GM21619 (cell line): Measurements from ENCODE around the gene RPLP2.

Source experiments
- ATAC-seq: cut with Tn5 transposase; IDR thresholded peaks from one replicate; pipeline ENCODE4 v1.9.1; 2021; ENCODE audit not compliant: unreplicated experiment

The RPLP2 gene

DNA sequence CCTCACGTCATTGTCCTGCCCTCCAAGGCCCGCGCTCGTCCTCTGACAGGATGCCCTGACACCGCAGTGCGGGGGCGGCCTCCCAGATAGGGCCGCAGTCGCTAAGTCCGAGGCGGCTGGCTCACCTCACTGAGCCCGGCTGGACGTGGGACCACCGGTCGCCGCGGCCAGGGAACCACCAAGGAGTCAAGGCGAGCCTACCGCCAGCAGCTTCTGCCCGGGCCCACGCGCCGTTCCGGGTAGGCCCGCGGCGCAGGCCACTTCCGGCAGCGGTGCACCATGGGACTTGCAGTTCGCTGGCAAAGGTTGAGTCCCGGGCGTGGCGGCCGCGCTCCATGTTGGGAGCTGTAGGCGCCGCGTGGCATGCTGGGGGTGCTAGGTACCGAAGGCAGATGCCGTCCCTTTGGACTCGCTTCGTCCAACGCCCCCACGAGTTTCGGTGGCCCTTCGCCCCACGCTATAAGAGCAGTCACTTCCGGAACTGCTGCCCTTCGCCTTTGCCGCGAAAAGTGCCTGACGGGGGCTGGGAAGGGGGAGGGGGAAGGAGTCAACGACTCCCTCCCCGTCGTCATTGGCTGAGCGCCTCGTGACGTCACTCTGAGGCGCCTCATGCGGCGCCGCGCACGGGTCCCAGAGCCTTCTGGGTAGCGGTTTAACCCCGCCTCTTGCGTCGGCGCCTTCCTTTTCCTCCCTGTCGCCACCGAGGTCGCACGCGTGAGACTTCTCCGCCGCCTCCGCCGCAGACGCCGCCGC, at the start of gene RPLP2:
Gene RPLP2 (plus strand): TSS at position 681 of the 753 bp plus-strand sequence. CDS start 268 bp downstream, outside the sequence.
- peak; percentile 71 for ATAC-seq

DNA sequence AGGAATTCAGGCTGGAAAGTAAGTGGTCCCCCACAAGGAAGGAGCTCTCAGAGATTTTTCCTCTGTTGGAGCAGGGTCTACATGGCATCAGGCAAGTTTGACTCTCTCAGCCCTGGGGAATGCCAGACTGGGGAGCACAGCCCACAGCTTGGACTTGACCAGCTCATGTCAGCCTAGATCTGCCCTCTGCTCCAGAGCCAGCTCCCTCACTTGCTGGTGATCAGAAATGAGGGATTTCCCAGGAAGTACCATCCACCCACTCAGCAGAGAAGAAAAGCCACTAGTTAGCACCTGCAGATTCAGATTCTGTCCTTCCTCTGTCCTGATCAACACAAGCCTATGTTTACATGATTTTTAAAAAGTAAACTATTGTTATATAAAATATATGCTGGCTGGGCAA, 49.5 kb upstream of the RPLP2 start:
- no peak for ATAC-seq

- ATAC-seq, result no peak
Measured at GRCh38 chr11:761526-762108, 48.1 kb upstream of the RPLP2 start.

DNA sequence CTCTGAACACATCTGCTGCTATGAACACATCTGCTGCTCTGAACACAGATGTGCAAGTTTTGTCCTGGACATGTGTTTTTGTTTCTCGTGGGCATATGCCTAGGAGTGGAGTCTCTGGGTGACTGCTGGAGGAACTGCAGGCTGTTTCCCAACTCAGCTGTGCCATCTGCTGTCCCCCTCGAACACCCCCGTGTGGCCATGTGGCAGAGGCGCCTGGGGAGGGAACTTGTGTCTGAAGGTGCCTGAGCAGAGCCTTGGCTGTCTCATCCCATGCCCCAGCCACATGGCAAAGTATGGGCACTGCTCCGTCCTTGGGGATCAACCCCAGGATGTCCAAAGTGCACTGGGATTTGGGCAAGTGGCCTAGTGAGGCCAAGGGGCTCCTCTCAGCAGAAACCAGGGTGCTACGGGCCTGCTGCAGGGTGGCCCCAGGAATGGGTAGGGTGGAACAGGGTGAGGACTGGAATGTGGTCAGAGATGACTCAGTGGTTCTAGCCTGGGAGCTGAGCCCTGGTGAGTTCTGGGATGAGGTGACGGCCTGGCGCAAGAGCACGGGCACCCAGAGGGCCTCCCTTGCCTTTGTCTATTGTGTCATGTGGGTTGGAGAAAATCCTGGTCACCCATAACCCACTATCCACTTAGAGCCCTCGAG, 47.2 kb upstream of the RPLP2 start:
- ATAC-seq, result no peak

DNA sequence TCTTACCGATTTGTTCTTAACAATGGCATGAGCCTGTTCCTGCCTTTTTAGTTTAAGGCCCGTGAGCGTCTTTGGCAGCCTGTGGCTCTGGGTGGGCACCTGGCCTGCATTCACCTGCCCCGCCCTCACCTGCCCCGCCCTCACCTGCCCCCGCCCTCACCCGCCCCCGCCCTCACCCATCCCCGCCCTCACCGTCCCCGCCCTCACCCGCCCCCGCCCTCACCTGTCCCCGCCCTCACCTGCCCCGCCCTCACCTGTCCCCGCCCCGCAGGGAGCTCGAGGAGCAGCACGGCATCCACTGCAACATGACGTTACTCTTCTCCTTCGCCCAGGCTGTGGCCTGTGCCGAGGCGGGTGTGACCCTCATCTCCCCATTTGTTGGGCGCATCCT, 46.7 kb upstream of the RPLP2 start:
- ATAC-seq, result no peak

DNA sequence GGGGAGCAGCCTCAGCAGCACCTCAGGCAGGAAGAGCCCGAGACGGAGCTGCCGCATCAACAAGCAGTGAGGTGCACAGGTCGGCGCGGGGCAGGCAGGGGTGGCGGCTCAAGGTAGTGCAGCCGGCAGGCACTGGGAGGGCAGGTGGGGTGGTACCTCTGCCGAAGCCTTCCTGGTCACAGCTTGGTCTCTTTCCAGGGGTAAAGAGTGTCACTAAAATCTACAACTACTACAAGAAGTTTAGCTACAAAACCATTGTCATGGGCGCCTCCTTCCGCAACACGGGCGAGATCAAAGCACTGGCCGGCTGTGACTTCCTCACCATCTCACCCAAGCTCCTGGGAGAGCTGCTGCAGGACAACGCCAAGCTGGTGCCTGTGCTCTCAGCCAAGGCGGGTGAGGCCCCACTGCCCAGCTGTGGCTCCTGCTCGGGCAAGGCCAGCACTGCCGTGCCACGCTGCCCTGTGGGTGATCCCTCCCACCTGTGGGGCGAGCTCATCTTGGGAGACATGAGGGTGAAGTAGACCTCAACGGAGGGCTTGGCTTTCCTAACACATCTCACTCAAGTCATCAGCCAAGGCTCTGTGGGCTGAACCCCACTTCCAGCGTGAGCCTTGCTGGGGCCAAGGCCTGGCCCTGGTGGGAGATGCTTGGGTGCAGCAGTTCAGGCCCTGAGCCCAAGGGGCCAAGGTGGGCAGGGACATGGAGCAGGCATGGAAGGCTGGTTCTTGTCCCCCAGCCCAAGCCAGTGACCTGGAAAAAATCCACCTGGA, 46.0 kb upstream of the RPLP2 start:
- no peak for ATAC-seq

- no peak for ATAC-seq
Measured at GRCh38 chr11:764322-765024, 45.3 kb upstream of the RPLP2 start.

- no peak for ATAC-seq
Measured at GRCh38 chr11:765025-765801, 44.6 kb upstream of the RPLP2 start.

- no peak for ATAC-seq
Measured at GRCh38 chr11:765802-766091, 44.0 kb upstream of the RPLP2 start.

GRCh38 chr11:766106-766935, 43.4 kb upstream of the RPLP2 start:
- ATAC-seq, result no peak

- no peak for ATAC-seq
Measured at GRCh38 chr11:766936-767210, 42.9 kb upstream of the RPLP2 start.

DNA sequence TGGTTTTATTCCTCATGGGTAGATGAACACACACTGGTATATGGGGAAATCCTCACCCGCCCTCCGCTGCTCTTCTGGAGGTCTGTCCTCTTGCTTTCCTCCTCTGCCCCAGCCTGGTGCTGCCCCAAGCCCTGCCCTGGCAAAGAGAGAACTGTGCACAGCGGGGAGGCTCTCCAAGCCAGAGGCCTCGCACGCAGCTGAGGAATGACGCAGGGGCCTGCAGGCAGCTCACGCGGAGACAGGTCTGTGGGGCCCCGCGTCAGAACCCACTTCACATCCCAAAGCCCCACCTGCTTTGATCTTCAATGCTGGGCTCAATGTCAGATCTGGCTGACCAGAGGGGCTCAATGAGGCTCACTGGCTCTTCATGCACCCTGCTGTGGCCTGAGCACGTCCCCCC, 42.5 kb upstream of the RPLP2 start:
- no peak for ATAC-seq

DNA sequence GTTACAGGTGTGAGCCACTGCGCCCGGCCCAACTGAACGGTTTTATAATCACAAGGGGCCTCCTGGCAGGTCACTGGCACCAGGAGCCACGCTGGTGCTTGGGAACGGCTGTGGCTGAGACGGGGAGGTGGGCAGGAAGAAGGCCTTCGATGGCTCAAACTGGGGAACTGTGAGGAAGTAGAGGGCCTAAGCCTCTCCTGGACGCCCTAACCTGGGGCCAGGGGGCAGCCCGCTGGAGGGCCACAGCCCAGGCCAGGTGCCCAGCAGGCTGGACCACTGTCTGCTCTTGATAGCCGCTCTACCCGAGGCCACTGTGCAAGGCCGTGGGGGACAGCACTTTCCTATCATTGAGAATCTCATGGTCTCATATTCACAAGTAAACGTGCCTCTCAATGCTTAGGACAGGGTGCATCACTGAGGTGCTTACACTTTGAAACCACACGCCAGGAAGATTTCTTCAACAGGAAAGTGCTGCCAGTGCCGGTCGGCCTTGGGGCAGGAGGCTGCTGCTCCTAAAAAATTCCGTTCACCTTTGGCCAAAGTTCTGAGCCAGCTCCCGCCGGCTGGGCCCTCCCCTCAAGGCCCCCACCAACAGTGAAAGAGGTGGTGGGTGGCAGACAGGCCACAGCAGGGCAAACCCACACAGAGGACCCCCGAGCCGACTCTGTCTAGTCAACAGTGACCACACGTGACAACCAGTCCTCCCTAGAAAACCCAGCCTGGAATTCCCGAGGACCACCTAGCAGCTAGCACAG, 39.7 kb upstream of the RPLP2 start:
- no peak for ATAC-seq

DNA sequence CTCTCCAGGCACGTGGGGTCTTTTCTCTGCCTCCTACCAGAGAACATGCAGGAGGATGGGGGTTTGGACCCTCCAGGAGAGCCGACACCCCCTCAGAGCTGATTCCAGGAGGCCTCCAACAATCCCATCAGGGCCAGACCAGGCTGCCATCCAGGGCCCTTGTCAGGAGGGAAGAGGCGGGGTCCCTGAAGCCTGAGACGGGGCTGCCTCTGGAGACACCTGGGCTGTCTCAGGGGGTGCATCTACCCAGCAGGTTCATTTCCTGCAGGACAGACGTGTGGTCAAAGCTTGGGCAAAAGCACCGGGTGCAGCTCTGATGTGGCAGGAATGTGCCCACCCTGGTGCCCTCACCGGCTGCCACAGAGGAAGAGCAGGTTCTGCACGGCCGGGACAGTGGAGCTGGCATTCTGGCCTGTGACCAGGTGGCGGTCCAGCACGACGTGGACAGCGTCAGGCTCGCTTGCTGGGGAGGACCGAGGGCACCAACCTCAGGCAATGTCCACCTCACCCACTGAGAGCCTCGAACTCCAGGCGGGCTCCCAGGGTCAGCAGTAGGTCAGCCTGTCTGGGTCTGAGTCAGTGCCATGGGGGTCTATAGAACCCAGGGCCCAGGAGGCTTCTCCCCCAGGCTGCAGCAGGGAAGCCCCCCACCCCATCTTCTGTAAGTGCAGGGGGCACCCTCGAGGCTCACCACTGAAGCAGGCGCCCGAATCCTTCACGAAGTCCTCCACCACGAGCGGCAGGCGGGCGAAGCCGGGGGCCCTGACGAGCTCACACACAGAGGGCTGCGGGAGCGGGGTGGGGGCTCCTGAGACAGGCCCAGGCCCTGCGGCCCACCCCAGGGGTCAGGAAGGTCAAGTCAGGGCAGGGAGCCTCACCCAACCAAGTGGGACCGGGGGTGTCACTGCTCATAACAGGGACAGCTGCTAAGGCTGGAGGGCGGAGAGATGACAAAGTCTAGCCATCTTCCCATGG, 38.8 kb upstream of the RPLP2 start:
- no peak for ATAC-seq

DNA sequence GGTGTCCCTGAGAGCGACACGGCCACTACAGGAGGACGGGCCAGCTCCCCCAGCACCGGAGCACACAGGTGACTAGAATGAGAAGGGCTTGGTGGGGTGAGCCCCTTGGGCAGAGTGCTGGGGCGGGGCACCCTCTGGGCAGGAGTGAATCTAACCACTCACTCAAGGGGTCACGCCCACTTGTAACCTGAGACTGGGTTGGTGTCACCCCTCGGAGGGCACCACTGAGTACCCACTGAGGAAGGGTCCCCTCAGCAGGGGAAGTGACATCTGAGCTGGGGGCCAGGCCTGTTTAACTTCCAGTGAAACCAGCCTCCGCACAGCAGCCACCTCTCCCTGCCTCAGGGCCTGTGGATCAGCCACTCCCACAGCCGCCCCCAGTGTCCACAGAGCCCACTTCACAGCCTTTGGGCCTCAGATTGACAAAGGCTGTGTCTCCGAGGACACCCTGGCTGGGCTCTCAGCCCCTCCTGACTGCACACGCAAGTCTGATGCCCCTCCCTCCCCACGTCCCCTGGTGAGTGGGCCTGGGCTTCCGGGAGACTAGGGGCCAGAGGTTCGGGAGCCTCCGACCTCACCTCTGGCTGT, 38.1 kb upstream of the RPLP2 start:
- ATAC-seq, result no peak

GRCh38 chr11:772429-773390, 37.1 kb upstream of the RPLP2 start:
- ATAC-seq, result no peak
